ENCODE measurements around the gene PLEKHG5.

The PLEKHG5 gene

DNA sequence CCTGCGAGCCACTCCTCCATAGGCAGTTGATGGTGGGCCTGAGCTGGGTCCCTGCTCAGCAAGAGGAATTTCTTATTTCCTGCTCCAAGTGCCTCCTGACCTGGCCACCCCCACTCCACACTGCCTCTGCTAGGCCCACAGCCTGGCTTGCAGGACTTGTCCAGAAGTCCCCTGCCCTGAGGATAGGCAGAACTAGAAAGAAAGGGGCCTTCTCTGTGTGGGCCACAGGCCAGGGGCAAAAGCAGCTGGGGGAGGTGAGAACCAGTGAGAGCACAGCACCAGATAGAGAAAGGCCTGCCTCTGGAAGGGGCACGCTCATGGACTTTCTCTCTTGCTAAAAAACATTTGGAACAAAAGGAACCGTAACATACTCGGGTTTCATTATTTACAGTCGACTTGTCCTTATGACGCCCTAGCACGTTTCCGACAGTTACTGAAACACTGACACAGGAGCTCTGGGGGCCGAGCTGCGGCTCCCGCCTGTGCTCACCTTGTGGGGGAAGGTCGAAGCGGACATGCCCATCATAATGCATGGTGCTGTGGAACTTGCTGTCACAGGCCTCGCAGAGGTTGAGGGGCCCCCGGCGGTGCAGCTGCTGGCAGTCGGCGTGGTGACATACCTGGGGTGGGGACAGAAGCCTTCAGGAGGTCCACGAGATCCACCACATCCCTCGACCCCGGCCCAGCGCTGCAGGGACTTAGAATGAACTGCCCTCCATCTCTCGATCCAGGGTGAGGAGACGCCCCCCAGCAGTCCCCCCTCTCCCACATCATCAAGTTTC lies 14.2 kb downstream of the PLEKHG5 start:
- no peak for DNase-seq (ENCODE audit: low read depth in 4 of 4, low spot score in 1 of 4)

DNA sequence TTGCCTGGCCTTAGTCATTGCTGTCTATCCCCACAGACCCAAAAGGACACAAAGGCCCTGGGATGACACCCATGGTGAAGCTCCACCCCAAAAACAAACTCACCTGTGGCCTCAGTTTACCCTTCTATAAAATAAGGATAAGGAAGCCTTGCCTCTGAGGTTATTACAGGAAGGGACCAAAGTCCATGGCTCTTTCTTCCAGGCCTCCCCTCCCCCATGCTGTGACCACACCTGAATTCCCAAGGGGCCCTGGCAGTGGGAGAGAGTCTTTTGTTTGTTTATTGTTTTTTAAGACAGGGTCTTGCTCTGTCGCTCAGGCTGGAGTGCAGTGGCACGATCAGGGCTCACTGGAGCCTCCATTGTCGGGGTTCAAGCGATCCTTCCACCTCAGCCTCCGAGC lies 15.0 kb downstream of the PLEKHG5 start:
- no peak for DNase-seq (ENCODE audit: low read depth in 4 of 4, low spot score in 1 of 4)

DNA sequence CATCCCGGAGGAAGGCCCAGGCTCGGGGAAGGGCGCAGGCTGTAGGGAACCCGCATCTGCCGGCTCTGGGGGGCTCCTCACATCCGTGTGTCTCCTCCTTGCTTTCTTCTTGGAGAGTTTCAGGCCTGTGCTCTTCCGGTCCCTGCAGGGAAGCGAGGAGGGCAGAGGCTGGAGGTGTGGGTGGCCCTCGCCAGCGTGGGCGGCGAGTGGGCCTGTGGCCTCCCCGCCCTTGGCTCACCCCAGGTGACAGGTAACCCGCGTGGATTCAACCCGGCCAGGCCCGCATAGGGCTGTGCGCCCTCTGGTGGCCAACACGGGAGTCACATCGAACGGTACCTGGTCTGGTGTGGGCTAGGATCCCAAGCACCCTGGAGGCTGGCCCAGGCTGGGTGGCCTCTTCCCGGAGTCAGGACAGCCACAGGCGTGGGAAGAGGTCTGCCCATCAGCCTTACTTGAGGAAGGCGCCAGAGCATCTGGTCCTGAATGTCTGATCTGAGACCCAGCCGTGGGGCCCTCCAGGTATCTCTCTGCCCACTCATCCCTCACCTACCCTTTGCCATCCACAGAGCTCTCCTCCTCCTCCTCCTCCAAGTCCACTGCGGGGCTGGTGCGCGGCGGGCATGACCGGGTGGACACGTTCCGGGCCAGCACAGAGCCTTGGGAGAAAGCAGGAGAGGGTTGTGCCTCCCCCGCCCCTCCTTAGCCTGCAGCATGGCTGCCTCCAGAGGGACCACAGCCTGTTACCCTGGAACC lies 15.9 kb downstream of the PLEKHG5 start:
- DNase-seq (ENCODE audit: low read depth in 4 of 4, low spot score in 1 of 4) = peak; percentile 57 to 64 (median 60)

DNA sequence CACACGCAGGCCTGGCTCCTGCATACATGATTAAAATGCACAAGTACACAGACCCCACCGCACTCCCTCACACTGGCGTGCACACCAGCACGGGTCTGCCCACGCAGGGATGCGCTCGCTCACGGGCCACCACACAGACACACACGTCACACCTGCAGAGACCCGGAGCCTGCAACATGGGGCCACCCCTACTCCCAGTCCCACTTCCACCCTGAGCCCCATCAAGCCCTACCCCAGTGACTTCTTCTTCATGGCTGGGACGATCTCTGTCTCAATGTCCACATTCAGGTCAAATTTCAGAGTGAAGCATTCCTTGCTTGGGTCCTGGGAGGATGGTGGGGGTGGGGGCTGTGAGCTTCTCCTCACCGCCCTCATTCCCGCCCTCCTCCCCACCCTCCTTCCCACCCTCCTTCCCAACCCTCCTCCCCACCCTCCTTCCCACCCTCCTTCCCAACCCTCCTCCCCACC lies 16.6 kb downstream of the PLEKHG5 start:
- DNase-seq (ENCODE audit: low read depth in 4 of 4, low spot score in 1 of 4) = no peak

DNA sequence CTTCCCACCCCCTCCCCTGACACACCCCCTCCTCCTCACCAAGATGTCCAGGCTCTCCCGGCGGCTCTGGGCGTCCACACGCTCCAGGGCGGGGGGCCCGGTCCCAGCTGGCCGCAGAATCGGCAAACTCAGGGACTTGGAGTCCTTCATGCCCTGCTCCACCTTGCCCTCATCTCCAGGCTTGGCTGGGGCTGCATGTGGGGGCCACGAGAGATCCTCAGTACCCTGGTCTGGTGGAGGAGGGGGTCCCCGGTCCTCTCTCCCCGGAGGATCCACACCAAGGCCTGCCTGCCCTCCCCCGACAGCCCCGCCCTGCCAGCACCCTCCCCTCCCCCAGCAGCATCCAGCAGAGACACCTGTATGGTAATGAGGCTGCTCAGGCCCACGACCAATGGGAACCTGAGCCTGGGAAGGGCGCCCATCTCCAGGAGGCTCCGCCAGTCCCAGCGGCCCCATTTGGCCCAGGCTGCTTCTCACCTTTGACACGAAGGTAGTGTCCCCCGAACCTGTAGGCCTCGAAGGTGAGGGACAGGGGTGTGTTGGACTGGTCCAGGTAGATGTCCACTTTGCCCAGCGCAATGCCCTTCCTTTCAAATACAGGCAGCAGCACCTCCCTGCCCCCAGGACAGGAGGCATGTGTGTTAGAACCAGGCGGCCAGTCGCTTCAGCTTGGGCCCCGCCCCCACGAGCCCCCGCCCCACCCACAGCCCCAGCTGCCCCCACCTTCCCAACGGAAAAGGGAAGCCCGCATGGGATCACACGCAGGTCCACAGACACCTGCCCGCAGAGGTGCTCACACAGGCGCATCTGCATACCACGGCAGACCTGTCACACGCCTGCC lies 17.3 kb downstream of the PLEKHG5 start:
- no peak for DNase-seq (ENCODE audit: low read depth in 4 of 4, low spot score in 1 of 4)

GRCh38 chr1:6473156-6473555 lies 18.3 kb downstream of the PLEKHG5 start:
- no peak for DNase-seq (ENCODE audit: low read depth in 4 of 4, low spot score in 1 of 4)

DNA sequence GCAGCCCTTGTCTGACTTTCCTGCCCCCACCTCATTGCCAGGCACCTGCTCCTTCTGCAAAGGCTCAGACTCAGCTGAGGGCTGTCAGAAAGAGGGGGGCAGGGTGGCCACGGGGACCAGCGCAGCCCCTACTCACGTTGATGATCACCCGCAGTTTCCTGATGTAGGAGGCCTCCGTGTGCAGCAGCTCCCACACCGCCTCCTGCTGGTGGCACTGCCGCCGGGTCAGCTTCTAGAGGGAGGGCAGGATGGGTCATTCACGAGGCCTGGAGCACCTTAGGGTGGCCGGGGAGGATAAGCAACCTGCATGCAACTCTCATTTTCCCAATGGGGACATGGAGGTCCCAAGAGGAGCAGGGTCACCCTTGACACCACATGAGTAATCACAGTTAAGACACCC lies 19.1 kb downstream of the PLEKHG5 start:
- no peak for DNase-seq (ENCODE audit: low read depth in 4 of 4, low spot score in 1 of 4)

DNA sequence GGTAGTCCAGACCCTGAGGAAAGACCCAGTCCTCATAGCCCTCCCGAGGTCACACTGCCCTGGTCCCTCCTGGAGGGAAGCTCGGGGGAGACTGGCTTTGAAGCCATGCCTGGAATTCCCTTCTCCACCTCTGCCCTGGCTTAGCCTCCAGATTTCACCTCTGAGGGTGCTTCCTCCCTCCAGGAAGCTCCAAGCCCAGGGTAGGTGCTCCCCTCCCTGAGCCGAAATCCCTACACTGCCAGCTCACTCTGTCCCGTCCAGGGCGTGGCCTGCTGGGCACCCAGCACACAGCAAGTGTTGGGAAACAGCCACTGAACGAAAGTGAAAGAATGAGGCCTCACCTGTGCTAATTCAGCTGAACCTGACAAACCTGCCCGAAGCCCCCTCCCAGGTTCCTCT lies 19.5 kb downstream of the PLEKHG5 start:
- no peak for DNase-seq (ENCODE audit: low read depth in 4 of 4, low spot score in 1 of 4)

DNA sequence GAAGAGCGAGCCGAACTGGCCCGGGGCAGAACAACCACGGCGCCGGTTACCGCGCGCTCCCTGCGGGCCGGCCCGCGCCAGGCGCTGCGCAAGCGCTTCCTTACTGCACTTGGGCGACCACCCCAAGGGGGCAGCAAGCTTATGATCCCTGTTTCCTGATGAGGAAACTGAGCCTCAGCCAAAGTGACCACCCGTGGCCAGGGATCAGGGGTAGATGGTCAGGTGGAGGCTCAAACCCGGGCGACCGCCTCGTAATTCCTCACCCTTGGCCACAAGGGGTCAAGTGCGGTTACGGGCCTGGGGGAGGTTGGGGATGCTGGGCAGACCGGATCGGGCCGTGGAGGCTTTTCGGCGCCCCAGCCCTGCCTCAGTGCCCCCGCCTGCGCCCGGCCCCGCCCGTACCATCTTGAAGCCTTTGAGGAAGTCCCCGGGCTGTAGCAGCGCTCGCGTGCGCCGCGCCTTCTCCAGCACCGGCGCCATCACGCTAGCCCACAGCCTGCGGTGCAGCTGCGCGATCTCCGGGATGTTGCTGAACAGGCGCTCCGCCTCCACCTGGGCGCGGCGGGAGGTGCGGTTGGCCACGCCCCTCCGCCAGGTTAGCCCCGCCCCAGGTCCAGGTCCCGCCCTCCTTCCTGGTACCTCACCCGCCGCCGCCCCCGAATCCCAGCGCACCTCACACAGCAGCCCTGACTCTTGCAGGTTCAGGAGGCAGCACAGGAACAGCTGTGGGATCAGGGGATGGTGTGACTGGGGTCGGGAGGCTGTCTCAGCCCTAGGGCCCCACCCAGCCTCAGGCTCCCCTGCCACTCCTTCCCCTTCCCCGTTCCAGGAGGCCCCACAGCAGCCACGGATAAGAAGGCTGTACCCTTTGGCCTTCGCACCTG lies 20.1 kb downstream of the PLEKHG5 start:
- DNase-seq (ENCODE audit: low read depth in 4 of 4, low spot score in 1 of 4) = no peak

GRCh38 chr1:6470132-6471085 lies 21.1 kb downstream of the PLEKHG5 start:
- DNase-seq (ENCODE audit: low read depth in 4 of 4, low spot score in 1 of 4) = no peak

DNA sequence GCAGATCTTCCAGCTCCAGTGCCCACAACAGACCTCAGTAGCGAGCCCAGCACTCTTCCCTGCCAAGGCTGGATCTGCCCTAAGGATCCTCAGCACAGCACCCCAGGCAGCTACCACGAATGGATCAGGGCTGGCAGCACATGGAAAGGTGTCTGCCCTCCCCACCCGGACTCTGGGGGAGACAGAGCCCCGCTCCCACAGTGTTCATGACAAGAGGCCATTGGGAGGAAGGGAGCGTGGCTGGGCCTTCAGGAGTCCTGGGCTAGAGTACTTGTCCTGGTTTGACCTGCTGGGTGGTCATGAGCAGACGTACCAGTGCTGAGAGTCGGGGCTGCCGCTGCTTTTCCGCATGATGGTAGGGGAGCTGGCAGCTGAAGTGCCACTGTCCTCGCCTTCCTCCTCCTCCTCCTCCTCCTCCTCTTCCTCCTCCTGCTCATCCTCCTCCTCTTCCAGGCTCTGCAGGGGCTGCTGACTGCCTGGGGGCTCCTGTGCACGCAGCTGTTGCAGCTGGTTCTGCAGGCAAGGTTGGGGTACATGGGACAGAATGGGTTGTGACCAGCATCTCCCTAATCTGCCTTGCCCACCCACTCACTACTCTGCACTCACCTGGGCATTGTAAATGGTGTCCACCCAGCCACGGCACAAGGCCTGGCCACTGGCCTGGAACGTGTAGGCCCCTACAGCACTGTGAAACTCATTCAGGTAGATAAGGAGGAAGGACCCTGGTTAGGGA lies 22.6 kb downstream of the PLEKHG5 start:
- DNase-seq (ENCODE audit: low read depth in 4 of 4, low spot score in 1 of 4) = no peak

DNA sequence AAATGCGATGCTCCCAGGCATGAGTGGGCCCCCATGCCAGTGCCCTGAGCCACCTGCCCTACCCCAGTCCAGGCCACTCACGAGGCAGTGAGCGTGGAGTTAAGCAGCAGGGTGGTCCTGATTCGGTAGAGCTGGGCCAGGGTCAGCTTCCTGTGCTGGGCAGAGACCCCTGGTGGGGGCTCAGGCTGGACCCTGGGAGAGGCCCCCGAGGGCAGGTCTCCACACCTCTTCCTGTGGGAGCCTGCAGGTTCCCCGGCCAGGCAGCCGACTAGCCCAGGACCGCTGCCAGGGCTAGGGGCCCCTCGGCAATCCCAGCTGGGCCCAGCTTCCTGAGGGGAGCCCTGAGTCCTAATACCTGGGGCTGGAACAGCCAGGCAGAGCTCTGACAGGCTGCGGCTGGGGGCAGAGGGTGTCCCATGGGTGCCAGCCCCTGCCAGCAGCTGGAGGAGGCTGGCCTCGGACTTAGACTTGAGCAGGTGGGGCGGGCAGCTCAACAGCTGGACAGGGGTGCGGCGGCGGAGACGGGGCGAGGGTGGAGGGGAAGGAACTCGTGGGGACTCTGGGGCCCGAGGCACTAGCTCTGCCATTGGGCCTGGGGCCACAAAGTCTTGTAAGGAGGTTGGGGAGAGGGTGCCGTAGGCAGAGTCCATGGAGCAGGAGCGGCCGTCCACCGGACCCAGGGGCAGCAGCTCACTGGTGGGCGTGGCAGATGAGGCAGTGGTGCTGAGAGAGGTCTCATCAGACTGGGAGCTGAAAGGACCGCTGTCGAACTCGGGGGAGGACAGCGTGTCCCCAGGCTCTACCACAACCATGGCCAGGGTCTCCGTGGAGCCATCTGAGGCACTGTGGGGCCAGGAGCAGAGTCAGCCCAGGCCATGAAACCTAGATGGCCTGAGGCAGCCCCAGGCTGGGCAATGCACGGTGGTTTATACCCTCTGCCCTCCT lies 23.5 kb downstream of the PLEKHG5 start:
- DNase-seq (ENCODE audit: low read depth in 4 of 4, low spot score in 1 of 4) = no peak

GRCh38 chr1:6467224-6467623 lies 24.2 kb downstream of the PLEKHG5 start:
- DNase-seq (ENCODE audit: low read depth in 4 of 4, low spot score in 1 of 4) = no peak

GRCh38 chr1:6466751-6467150 lies 24.7 kb downstream of the PLEKHG5 start:
- no peak for DNase-seq (ENCODE audit: low read depth in 4 of 4, low spot score in 1 of 4)

DNA sequence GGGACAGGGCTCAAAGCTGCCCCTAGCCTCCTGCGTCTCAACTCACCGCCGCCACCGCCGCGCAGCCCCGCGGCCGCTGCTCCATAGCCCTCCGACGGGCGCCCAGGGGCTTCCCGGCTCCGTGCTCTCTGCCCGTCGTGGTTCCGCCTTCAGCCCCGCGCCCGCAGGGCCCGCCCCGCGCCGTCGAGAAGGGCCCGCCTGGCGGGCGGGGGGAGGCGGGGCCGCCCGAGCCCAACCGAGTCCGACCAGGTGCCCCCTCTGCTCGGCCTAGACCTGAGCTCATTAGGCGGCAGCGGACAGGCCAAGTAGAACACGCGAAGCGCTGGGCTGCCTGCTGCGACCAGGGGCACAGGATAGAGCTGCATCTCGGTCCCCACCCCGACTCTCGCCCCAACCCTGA lies 25.4 kb downstream of the PLEKHG5 start, which contains the start of gene TNFRSF25:
Gene TNFRSF25 (minus strand): TSS at position 151 of the 400 bp plus-strand sequence. CDS start 66 bp downstream, at position 85.
- DNase-seq (ENCODE audit: low read depth in 4 of 4, low spot score in 1 of 4) = peak in 1 of 4 experiments; percentile 60

- DNase-seq (ENCODE audit: low read depth in 4 of 4, low spot score in 1 of 4) = peak in 1 of 4 experiments; percentile 37
Observed at GRCh38 chr1:6465461-6466005, 25.9 kb downstream of the PLEKHG5 start.

DNA sequence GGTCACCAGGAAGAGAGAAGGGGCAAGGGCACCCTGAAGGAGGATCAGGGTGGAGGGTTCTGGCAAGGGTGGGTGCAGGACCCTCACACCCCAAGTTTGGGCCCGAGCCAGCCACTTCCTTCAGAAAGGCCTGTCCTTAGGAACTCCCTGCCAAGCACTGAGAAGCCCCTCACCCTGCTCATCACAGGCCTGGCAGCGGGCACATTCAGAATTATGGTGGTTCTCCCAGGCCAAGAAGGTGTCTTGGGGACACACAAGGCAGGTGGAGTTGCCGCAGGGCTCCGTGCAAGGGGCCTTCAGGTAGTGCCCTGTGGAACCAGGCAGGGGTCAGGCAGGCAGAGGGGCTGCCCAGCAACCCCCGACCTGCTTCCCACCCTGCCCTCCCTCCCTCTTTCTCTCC lies 26.6 kb downstream of the PLEKHG5 start:
- DNase-seq (ENCODE audit: low read depth in 4 of 4, low spot score in 1 of 4) = no peak
